OCI-LY1 (cell line): ENCODE measurements around the gene NAA80.

ENCODE experiments used
- CTCF ChIP-seq: fragments of 200-600 bp; sonication (generic), shearing (Covaris generic); IDR thresholded peaks from 2 replicates; pipeline ENCODE4 v1.5.1; 2017; ENCODE audit warnings: mild to moderate bottlenecking, antibody characterized with exemption, low read length, moderate library complexity, mixed read lengths
- EZH2 ChIP-seq: fragments of 200-600 bp; sonication (generic), shearing (Covaris generic); IDR thresholded peaks from 2 replicates; pipeline ENCODE4 v1.8.0; 2017; ENCODE audit warnings: borderline replicate concordance, mixed run types, mild to moderate bottlenecking, antibody characterized with exemption, low read length, moderate library complexity, mixed read lengths

- no peak for TF ChIP-seq CTCF
- no peak for TF ChIP-seq EZH2
Observed at GRCh38 chr3:50330330-50330729, 31.1 kb upstream of the NAA80 start.
